Ectodermal cell (in vitro differentiated cells): Measurements from ENCODE around the gene GABRA5. TPM values are rescaled to one million over a fixed set of nuclear protein-coding genes. Genes with fewer than 3 reads are reported as not detected.
"Not testable (repeated sequence)": the region's sequence is repeated elsewhere in the genome, so short reads cannot be mapped to it uniquely, and the experiment has no call there.

Experiments
- H3K27ac ChIP-seq: 2 replicates; pipeline ENCODE4 v1.7.0; 2013; ENCODE audit warnings: mild to moderate bottlenecking, low read depth, low read length; ENCODE audit not compliant: insufficient read depth, poor library complexity, severe bottlenecking
- H3K27me3 ChIP-seq: 2 replicates; pipeline ENCODE4 v1.7.0; 2013; ENCODE audit warnings: mild to moderate bottlenecking, low read length; ENCODE audit not compliant: insufficient read depth, control insufficient read depth, poor library complexity, severe bottlenecking
- H3K36me3 ChIP-seq: one replicate; pipeline ENCODE4 v1.7.0; 2013; ENCODE audit warnings: low read length; ENCODE audit not compliant: control insufficient read depth, insufficient read depth
- H3K4me1 ChIP-seq: one replicate; pipeline ENCODE4 v1.7.0; 2013; ENCODE audit warnings: low read length; ENCODE audit not compliant: control insufficient read depth, insufficient read depth
- H3K4me3 ChIP-seq: 2 replicates; pipeline ENCODE4 v1.7.0; 2013; ENCODE audit warnings: low read depth, low read length, control low read depth; ENCODE audit not compliant: insufficient read depth
- H3K9me3 ChIP-seq: 2 replicates; pipeline ENCODE4 v1.7.0; 2013; ENCODE audit warnings: mild to moderate bottlenecking, low read length, moderate library complexity; ENCODE audit not compliant: control insufficient read depth
- WGBS, 2 experiments: methylation state at CpG; one replicate each; pipeline ENCODE4 v1.1.7; 2013; ENCODE audit warnings: missing lambda C conversion rate in 2 of 2; 5-methylcytosine and 5-hydroxymethylcytosine counted together
- polyA plus RNA-seq, 4 experiments: library from polyadenylated mRNA; stranded (reverse); fragments of 50-300 nt; gene quantifications; one replicate each; pipeline ENCODE4 v1.2.3, GENCODE V29; 2013

GABRA5 gene
- 2.4 TPM for polyA plus RNA-seq (2013, experiment 1 of 4)
- polyA plus RNA-seq (2013, experiment 2 of 4), result 2.6 TPM
- polyA plus RNA-seq (2013, experiment 3 of 4), result 2.8 TPM
- polyA plus RNA-seq (2013, experiment 4 of 4), result 2.4 TPM

GRCh38 chr15:26866298-26867199, at the start of gene GABRA5:
TSS of gene GABRA5 (plus strand) at chr15:26867062. CDS start at chr15:26869249, 2,187 bp downstream.
- no peak within 1 kb of the TSS for H3K27ac ChIP-seq
- no peaks in the 10 kb centered on the region for H3K36me3 ChIP-seq
- WGBS, 2 experiments, result 15 to 16% methylated on average over 63 of the region's 63 CpGs
- no peaks in the 10 kb centered on the region for H3K4me1 ChIP-seq
- peaks cover 3% of the 10 kb centered on the region for H3K9me3 ChIP-seq
- H3K27me3 ChIP-seq, result peaks cover 46% of the 10 kb centered on the region
- H3K4me3 ChIP-seq, result peak within 1 kb of the TSS; percentile 54

GRCh38 chr15:26831191-26831590, 35.7 kb upstream of the GABRA5 start:
- H3K4me3 ChIP-seq, result peak overlapping the region; percentile 16
- not testable (repeated sequence) for H3K4me1 ChIP-seq, H3K27me3 ChIP-seq, H3K27ac ChIP-seq, H3K9me3 ChIP-seq, H3K36me3 ChIP-seq
- 48 to 69% methylated on average over 36 of the region's 36 CpGs for WGBS, 2 experiments

DNA sequence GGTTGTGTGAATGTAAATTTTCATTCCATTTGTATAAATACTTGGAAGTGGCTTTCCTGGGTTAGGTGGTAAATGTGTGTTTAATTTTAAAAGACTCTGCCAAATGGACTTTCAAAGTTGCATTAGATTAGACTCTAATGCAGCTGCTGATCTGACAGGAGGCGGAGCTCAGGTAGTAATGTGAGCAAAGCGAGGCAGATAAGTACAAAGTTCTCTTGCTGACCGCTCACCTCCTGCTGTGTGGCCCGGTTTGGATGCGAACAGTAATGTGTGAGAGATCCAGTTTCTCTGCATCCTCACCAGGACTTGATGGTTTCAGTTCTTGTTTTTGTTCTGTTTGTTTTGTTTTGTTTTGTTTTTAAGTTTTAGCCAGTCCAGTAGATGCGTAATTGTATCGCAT, 34.9 kb upstream of the GABRA5 start:
- Histone ChIP-seq H3K9me3 (no peaks in the 10 kb centered on the region), H3K36me3 (no peaks in the 10 kb centered on the region), H3K4me1 (no peaks in the 10 kb centered on the region), H3K27me3 (no peaks in the 10 kb centered on the region), H3K27ac (no peak overlapping the region), H3K4me3 (no peak overlapping the region)
- WGBS, 2 experiments, result 60 to 77% methylated on average over 7 of the region's 7 CpGs

GRCh38 chr15:26838742-26839460, 28.0 kb upstream of the GABRA5 start:
- Histone ChIP-seq H3K4me3 (no peak overlapping the region), H3K9me3 (no peaks in the 10 kb centered on the region), H3K4me1 (no peaks in the 10 kb centered on the region), H3K27ac (no peak overlapping the region), H3K36me3 (no peaks in the 10 kb centered on the region), H3K27me3 (no peaks in the 10 kb centered on the region)
- 48 to 54% methylated on average over 25 of the region's 26 CpGs for WGBS, 2 experiments

DNA sequence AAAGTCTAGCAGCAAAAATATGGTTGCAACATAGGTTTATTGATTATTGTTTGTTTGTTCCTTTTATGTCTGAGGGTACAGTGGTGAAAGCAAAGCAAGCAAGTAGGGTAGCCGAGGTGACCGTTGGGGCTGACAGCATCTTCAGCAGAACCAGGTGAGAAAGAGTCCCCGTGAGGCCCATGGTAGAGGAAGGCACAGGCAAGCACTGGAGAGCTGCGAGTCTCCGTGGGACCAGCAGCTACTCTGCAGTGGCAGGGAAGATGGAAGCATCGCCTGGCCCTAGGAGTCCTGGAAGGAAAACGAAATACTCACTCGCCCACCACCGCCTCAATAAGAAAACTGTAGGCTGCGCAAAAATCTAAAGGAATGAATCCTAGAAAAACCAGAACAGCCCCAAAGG, 25.3 kb upstream of the GABRA5 start:
- Histone ChIP-seq H3K27ac (no peak overlapping the region), H3K27me3 (no peaks in the 10 kb centered on the region), H3K4me1 (no peaks in the 10 kb centered on the region), H3K36me3 (no peaks in the 10 kb centered on the region), H3K9me3 (no peaks in the 10 kb centered on the region), H3K4me3 (no peak overlapping the region)
- WGBS, 2 experiments, result 83 to 87% methylated on average over 10 of the region's 10 CpGs

- WGBS, 2 experiments, result 77 to 78% methylated on average over 12 of the region's 12 CpGs
- H3K9me3 ChIP-seq, result no peaks in the 10 kb centered on the region
- H3K27ac ChIP-seq, result no peak overlapping the region
- H3K4me1 ChIP-seq, result no peaks in the 10 kb centered on the region
- no peaks in the 10 kb centered on the region for H3K27me3 ChIP-seq
- H3K36me3 ChIP-seq, result no peaks in the 10 kb centered on the region
- H3K4me3 ChIP-seq, result no peak overlapping the region
Observed at GRCh38 chr15:26841941-26842340, 24.9 kb upstream of the GABRA5 start.

- H3K4me3 ChIP-seq, result no peak overlapping the region
- no peaks in the 10 kb centered on the region for H3K36me3 ChIP-seq
- 73 to 76% methylated on average over 11 of the region's 11 CpGs for WGBS, 2 experiments
- H3K27ac ChIP-seq, result no peak overlapping the region
- no peaks in the 10 kb centered on the region for H3K27me3 ChIP-seq
- H3K4me1 ChIP-seq, result no peaks in the 10 kb centered on the region
- no peaks in the 10 kb centered on the region for H3K9me3 ChIP-seq
Observed at GRCh38 chr15:26842391-26842790, 24.5 kb upstream of the GABRA5 start.

DNA sequence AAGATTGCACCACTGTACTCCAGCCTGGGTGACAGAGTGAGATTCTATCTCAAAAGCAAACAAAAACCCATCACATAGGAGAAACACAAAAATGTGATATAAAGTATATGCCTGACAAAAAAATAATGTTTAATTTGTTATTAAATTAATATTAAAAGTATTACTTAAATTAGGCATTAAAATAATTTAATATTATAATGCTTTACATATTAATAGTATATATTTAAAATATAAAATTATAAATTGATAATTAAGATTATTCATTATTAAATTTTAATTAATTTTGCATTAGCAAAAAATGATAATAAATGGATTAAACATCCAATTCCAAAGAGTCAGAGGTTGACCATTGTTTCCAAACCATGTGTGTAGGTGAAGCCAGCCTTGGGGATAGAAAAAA, 22.0 kb upstream of the GABRA5 start:
- Histone ChIP-seq H3K4me3 (no peak overlapping the region), H3K36me3 (no peaks in the 10 kb centered on the region), H3K27me3 (no peaks in the 10 kb centered on the region), H3K4me1 (no peaks in the 10 kb centered on the region), H3K27ac (no peak overlapping the region), H3K9me3 (no peaks in the 10 kb centered on the region)

GRCh38 chr15:26848498-26848897, 18.4 kb upstream of the GABRA5 start:
- Histone ChIP-seq H3K9me3 (no peaks in the 10 kb centered on the region), H3K36me3 (no peaks in the 10 kb centered on the region), H3K4me1 (no peaks in the 10 kb centered on the region), H3K27ac (no peak overlapping the region), H3K4me3 (no peak overlapping the region), H3K27me3 (no peaks in the 10 kb centered on the region)
- WGBS, 2 experiments, result 96% methylated on average over 1 of the region's 1 CpG

DNA sequence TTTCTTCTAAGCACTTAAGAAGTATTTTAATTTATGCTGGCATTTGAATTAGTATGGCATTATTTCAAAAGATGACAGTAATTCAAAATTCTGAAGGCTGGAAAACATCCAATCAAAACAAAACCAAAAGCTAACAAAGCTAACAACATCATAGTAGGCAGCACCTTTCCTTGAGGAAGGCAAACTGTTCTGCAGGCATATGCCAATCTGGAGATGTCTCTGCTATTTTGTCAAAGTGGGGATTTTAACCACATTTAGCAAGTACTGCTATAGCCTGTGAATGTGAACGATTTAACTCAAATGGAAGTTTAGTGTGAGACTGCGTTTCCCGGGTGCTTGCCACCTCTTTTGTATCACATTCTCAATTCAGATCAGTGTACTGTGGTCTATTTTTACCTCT, 16.7 kb upstream of the GABRA5 start:
- H3K4me1 ChIP-seq, result no peaks in the 10 kb centered on the region
- no peaks in the 10 kb centered on the region for H3K27me3 ChIP-seq
- WGBS, 2 experiments, result 95 to 97% methylated on average over 3 of the region's 3 CpGs
- no peak overlapping the region for H3K27ac ChIP-seq
- no peaks in the 10 kb centered on the region for H3K36me3 ChIP-seq
- no peaks in the 10 kb centered on the region for H3K9me3 ChIP-seq
- no peak overlapping the region for H3K4me3 ChIP-seq
